AG10803 (cell line): ENCODE measurements around the gene VPS25.

Experiments used
- DNase-seq: peaks from one replicate; pipeline ENCODE4 v3.0.0; 2010; ENCODE audit warnings: low read depth
- H3K4me3 ChIP-seq: 2 replicates; pipeline ENCODE4 v1.5.1; 2011; ENCODE audit warnings: mild to moderate bottlenecking, low read length, control low read depth
- TF ChIP-seq, protein P1 (sequence below): conservative IDR thresholded peaks from 2 replicates; pipeline ENCODE4 v1.5.1; 2011; ENCODE audit warnings: mild to moderate bottlenecking, low read length, control low read depth, inconsistent platforms

The VPS25 gene

DNA sequence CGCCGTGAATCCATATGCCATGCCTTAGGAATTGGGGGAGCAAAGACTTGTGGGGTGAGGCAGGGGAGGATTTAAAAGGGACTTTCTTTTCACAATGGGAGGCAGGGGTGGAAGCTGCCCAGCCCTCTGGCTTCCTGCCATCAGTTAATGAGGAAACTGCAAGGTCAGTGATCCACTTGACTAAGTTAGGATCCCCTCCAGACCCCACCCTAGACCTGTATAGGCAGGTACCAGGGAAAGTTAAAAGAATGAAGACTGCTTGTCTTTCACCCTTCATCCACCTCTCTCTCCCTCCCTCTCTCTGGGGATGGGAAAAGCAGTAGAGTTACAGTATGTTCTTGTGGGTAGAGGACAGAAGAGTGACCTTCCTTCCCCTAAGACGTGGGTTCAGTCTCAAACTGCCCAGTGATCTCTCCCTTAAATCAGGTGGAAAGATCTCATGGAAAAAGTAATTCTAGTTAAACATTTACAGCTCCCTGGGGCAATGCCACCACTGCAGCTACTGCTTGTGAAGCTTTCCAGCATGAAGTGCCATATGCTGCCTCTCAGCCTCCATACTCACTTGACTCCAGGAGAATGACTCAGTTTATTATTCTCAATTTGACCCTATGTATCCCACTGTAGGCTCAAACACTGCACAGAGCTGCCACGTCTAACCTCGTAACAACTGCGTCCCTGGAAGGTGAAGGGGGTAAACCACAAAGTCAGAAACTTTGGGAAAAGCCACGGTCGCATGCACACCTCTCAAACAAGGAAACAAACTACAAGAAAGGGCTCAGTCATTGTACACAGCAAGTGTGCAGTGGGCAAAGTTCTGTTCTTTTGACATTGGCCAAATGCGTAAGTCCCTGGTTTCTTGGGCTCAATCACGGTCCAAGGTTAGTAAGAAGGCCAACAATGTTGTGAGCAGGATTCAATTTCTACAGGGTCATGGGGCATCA is 24.1 kb downstream of the VPS25 start:
- TF ChIP-seq, protein P1, sequence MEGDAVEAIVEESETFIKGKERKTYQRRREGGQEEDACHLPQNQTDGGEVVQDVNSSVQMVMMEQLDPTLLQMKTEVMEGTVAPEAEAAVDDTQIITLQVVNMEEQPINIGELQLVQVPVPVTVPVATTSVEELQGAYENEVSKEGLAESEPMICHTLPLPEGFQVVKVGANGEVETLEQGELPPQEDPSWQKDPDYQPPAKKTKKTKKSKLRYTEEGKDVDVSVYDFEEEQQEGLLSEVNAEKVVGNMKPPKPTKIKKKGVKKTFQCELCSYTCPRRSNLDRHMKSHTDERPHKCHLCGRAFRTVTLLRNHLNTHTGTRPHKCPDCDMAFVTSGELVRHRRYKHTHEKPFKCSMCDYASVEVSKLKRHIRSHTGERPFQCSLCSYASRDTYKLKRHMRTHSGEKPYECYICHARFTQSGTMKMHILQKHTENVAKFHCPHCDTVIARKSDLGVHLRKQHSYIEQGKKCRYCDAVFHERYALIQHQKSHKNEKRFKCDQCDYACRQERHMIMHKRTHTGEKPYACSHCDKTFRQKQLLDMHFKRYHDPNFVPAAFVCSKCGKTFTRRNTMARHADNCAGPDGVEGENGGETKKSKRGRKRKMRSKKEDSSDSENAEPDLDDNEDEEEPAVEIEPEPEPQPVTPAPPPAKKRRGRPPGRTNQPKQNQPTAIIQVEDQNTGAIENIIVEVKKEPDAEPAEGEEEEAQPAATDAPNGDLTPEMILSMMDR = no peak
- DNase-seq = no peak
- H3K4me3 ChIP-seq = peak overlapping the region; percentile 94

DNA sequence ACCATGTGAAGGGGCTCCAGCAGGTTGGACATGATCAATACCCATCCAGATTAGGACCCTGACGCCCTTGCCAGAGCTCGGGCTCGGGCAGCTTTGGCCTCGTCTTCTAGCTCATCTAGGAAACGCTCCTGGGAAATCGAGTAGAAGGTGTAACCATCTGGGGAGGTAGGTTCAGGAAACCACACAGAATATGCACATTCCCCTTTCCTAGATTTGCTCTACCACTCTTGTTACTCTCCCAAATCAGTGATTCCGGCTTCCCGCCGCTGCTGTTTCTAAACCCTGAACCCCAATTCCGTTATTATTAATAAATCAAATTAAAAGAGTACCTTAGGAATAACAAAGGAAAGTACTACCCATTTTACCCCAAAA is 24.7 kb downstream of the VPS25 start:
- DNase-seq = no peak
- peak overlapping the region; percentile 94 for H3K4me3 ChIP-seq
- TF ChIP-seq, protein P1 = no peak

DNA sequence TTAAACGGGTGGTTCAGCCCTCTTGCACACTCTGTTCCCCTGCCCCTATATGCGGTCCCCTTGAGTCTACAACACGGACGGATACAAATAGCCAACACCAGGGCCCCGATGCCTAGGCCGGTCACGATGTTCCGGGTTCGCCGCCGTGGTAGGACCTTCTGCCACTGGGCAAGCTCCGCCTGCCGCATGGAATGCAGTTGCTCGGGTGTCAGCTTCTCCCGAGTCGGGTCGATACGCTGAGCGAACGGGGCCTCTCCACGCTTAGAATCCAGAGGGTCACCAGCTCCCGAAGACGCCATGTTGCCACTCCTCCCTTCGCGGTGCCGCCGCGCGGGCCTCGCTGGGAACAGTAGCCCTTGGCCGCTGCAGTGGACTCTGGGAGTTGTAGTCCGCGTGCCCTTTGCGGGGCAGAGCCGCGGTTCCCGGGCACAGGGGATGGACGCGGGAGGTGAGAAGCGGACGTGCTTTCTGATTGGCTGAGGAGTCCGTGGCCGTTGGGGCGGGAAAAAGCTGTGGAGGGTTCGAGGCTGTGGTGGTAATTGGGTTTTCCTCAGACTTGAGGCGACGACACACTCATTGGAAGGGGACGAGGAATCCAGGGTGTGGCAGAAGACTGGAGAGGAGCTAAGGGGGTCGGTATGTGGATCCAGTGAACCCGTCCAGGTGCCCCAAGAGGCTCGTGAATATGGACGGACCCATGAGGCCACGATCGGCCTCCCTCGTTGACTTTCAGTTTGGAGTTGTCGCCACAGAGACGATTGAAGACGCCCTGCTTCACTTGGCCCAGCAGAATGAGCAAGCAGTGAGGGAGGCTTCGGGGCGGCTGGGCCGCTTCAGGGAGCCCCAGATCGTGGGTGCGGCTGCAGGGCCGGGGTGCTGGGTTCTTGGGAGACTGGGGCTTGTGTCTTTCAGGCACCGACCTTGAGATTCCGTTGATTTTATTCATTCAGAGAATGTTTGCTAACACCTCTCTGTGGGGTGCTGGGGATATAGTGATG is 25.4 kb downstream of the VPS25 start, which contains the start of the genes CNTD1 and COA3:
Gene CNTD1 (plus strand): TSS at position 479 of the 998 bp plus-strand sequence. CDS start 207 bp downstream, at position 686.
Gene COA3 (minus strand): TSS at position 322 of the 998 bp plus-strand sequence. CDS start 23 bp downstream, at position 299.
- H3K4me3 ChIP-seq = peak within 1 kb of the TSS; percentile 94
- TF ChIP-seq, protein P1 = 0 out of 2 replicates have a peak, but pooled peaks have one; percentile 14
- peak; percentile 79 for DNase-seq

DNA sequence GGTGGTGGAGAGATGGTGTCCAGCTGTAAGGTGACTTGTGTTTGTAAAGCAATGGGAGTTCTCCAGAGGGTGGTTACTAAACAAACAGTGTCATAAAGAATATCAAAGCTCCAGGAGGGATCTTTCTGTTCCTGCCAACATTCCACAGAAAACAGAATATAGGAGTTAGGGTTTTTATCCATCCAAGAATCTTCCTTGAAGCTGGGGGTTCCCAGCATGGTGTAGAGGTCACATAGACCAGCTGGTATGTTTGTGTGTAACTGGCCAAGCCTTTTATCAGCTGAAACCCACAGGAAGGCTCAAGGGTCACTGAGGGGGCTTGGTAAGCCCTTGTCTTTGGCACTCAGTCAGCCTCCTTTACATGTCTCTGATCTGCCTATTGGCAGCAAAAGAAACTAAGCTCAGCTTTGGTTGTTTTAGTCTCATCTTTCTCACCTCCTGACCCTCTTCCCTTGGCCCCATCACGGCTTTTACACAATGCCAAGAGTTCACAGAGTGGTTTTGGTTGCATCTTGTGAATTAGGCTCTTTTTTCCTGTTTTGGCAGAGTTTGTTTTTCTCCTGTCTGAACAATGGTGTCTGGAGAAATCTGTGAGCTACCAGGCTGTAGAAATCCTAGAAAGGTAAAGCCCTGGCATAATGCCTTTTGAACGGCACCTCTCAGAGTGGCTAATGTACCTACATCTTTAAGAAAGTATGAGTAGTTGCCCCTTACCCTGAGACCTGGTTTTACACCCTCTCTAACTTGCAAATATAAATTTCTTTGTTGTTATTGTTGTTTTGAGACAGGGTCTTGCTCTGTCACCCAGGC is 30.0 kb downstream of the VPS25 start:
- TF ChIP-seq, protein P1 = no peak
- no peak overlapping the region for H3K4me3 ChIP-seq
- no peak for DNase-seq

DNA sequence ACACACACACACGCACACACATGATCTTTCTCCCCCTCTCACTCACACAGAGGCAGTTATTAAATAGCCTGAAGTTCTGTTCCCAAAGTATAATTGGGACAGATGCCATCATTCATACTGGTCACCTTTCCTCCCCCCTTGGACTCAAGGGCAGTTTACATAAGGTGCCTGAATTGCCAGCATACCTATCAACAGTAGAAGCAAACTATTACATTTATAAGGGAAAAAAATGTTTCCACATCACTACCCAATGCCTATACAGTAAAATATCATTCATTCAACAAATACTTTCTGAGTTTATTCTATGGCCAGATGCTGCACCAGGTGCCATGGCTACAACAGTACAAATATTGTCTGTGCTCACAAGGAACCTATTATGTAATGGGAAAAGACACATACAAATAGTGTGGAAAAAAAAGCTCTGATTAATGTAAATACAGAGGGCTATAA is 31.7 kb downstream of the VPS25 start:
- no peak overlapping the region for H3K4me3 ChIP-seq
- TF ChIP-seq, protein P1 = no peak
- no peak for DNase-seq

DNA sequence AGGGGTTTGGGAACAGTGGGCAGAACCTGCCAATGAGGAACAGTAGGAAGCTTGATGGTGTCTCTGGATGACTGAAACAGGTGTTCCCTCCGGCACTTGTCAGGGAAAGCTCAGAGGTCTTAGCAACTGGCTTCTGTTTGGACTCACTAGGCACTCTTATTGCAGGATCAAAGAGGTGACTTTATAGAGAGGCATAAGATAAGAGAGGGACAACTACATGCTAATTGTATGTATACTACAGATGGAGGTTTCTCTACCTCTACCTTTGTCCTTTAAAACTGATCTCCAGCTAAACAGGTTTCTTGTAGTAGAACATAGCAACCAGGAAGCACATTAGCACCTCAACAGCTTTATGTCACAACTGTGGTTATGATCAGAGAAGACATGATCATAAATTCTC is 33.0 kb downstream of the VPS25 start:
- DNase-seq = no peak
- TF ChIP-seq, protein P1 = no peak
- no peak overlapping the region for H3K4me3 ChIP-seq
